K562 (cell line): ENCODE data around the gene DTX3. TPM values are rescaled to one million over a fixed set of nuclear protein-coding genes. Genes with fewer than 3 reads are reported as not detected.
A peak's percentile ranks its signal among the peaks of the same experiment; 100 is the strongest.

ENCODE experiments used
- AFF4 ChIP-seq: sonication (generic); formaldehyde crosslinking; IDR thresholded peaks from 2 replicates; pipeline ENCODE4 v1.8.0; 2023; ENCODE audit warnings: mild to moderate bottlenecking, missing genetic modification reagents
- E2F8 ChIP-seq: fragments of 450-650 bp; IDR thresholded peaks from 2 replicates; pipeline ENCODE4 v1.7.1; 2018; ENCODE audit warnings: mild to moderate bottlenecking, low read depth; ENCODE audit not compliant: partially characterized antibody
- ELF2 ChIP-seq: fragments of 250-450 bp; sonication (Bioruptor Pico); IDR thresholded peaks from 2 replicates; pipeline ENCODE4 v1.5.0; 2021; ENCODE audit warnings: mild to moderate bottlenecking
- HOXB6 ChIP-seq: fragments of 250-450 bp; sonication (Bioruptor Pico); IDR thresholded peaks from 2 replicates; pipeline ENCODE4 v1.5.1; 2022; ENCODE audit warnings: mild to moderate bottlenecking, borderline replicate concordance
- MBD2 ChIP-seq: sonication (generic); IDR thresholded peaks from 2 replicates; pipeline ENCODE4 v1.6.1; 2016; ENCODE audit warnings: low read depth, borderline replicate concordance
- NFE2L1 ChIP-seq: fragments of 450-650 bp; IDR thresholded peaks from 2 replicates; pipeline ENCODE4 v1.6.1; 2016; ENCODE audit warnings: missing genetic modification characterization, low read depth, mild to moderate bottlenecking, missing compliant biosample characterization, moderate library complexity, borderline replicate concordance
- POLR2AphosphoS5 ChIP-seq: IDR thresholded peaks from 2 replicates; pipeline ENCODE4 v1.6.1; 2011; ENCODE audit warnings: mild to moderate bottlenecking, low read depth, low read length, moderate library complexity; ENCODE audit not compliant: control insufficient read depth, insufficient read depth
- RBM17 ChIP-seq: fragments of 200-400 bp; formaldehyde crosslinking; IDR thresholded peaks from 2 replicates; pipeline ENCODE4 v1.6.1; 2017; ENCODE audit warnings: low read depth, mild to moderate bottlenecking, low read length, borderline replicate concordance
- SNIP1 ChIP-seq: fragments of 450-650 bp; IDR thresholded peaks from 2 replicates; pipeline ENCODE4 v1.7.1; 2017; ENCODE audit warnings: low read depth, mild to moderate bottlenecking
- STAT5B ChIP-seq: fragments of 250-450 bp; sonication (Bioruptor Pico); IDR thresholded peaks from 2 replicates; pipeline ENCODE4 v1.8.0; 2021; ENCODE audit warnings: mild to moderate bottlenecking, inconsistent platforms
- TSHZ1 ChIP-seq: fragments of 250-450 bp; sonication (Bioruptor Pico); IDR thresholded peaks from 2 replicates; pipeline ENCODE4 v1.4.0; 2020; ENCODE audit warnings: mild to moderate bottlenecking, moderate library complexity
- ZNF12 ChIP-seq: sonication (generic); formaldehyde crosslinking; IDR thresholded peaks from 2 replicates; pipeline ENCODE4 v1.4.0; 2020; ENCODE audit warnings: mild to moderate bottlenecking, missing genetic modification reagents
- ZNF224 ChIP-seq: sonication (generic); formaldehyde crosslinking; IDR thresholded peaks from 2 replicates; pipeline ENCODE4 v1.8.0; 2022; ENCODE audit warnings: mild to moderate bottlenecking, missing genetic modification reagents
- ZNF766 ChIP-seq: fragments of 200-800 bp; sonication (Bioruptor generic); conservative IDR thresholded peaks from 2 replicates; pipeline ENCODE4 v1.6.1; 2016; ENCODE audit warnings: missing genetic modification characterization, missing compliant biosample characterization
- polyA plus RNA-seq, 8 experiments: library from polyadenylated mRNA; depleted of rRNA in 4 of 8; stranded (reverse) in 5 of 8; unstranded in 3 of 8; fragments of >200 nt; fragmentation: Nextera tagmentation in 2 of 8; fragmentation: Illumina TruSeq in 1 of 8; extraction: Ambion mirVana in 2 of 8; extraction: Trizol in 1 of 8; gene quantifications; 2 replicates each; pipeline versions ENCODE4 v1.2.1 to v1.2.3, GENCODE V29; 2011 to 2014; ENCODE audit warnings: inconsistent platforms in 1 of 8, missing spikeins in 1 of 8
- total RNA-seq, 7 experiments: library from RNA; depleted of rRNA in 6 of 7; stranded (reverse); fragments of >200 nt in 6 of 7; fragmentation: Illumina TruSeq in 2 of 7; extraction: Trizol in 2 of 7; gene quantifications; 2 replicates each; pipeline versions ENCODE4 v1.2.1 to v1.2.3, GENCODE V29; 2011 to 2021; ENCODE audit warnings: low replicate concordance in 1 of 7

Gene DTX3
- total and polyA plus RNA-seq, 9 of the 15 experiments (the other 6 are each of a cell fraction or from before 2014, with no cell fraction given), result 0.03 to 0.09 (median 0.06) TPM; not detected in 6

- TF ChIP-seq TSHZ1, result no peak
- peak; percentile 96 for TF ChIP-seq ELF2 (CRISPR knock-in tag)
- peak; percentile 44; the same call in 1 of the 2 replicates for TF ChIP-seq ZNF766 (CRISPR knock-in tag)
- no peak for TF ChIP-seq STAT5B (CRISPR knock-in tag)
- TF ChIP-seq ZNF12 (CRISPR knock-in tag), result 0 out of 2 replicates have a peak, but pooled peaks have one; percentile 54
- TF ChIP-seq HOXB6 (CRISPR knock-in tag), result no peak
- no peak for TF ChIP-seq SNIP1
- no peak for TF ChIP-seq NFE2L1 (tag)
- TF ChIP-seq MBD2, result peak; percentile 40; the same call in 1 of the 2 replicates
- TF ChIP-seq AFF4 (CRISPR knock-in tag), result no peak; the same call in 1 of the 2 replicates
- no peak for TF ChIP-seq RBM17
- TF ChIP-seq E2F8, result peak; percentile 75
- no peak for TF ChIP-seq ZNF224 (CRISPR knock-in tag)
- TF ChIP-seq POLR2AphosphoS5, result peak; percentile 65
Measured at GRCh38 chr12:57590864-57591781, 13.5 kb upstream of the DTX3 start, which contains the start of gene PIP4K2C (continued).
